C4-2B (cell line): ENCODE measurements around the gene TMEM117.

Experiments used
- H3K27ac ChIP-seq: fragments of 450-650 bp; 2 replicates; pipeline ENCODE4 v1.5.1; 2017
- ZFX ChIP-seq: fragments of 450-650 bp; IDR thresholded peaks from 2 replicates; pipeline ENCODE4 v1.6.1; 2017
- TF ChIP-seq, protein P1 (sequence below): fragments of 450-650 bp; conservative IDR thresholded peaks from 2 replicates; pipeline ENCODE4 v1.5.1; 2017; ENCODE audit warnings: mild to moderate bottlenecking

The TMEM117 gene

DNA sequence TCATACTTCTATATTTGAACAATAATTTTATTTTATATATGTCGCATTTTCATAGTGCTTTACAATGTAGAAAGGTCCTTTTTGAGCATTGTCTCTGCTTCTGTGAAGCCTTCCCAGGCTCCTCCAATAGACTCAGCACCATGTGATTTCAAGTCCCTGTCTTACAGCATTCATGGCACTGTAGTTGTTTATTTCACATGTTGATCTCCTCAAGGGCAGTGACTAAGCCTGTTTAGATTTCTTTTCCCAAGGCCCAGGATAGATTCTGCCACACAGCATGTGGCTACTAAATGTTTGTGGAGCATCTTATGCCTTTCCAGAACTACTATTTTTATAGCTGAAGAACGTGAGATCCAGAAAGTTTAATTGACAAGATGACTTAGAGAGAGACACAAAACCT is 391.7 kb downstream of the TMEM117 start:
- H3K27ac ChIP-seq, result no peak overlapping the region
- TF ChIP-seq, protein P1, sequence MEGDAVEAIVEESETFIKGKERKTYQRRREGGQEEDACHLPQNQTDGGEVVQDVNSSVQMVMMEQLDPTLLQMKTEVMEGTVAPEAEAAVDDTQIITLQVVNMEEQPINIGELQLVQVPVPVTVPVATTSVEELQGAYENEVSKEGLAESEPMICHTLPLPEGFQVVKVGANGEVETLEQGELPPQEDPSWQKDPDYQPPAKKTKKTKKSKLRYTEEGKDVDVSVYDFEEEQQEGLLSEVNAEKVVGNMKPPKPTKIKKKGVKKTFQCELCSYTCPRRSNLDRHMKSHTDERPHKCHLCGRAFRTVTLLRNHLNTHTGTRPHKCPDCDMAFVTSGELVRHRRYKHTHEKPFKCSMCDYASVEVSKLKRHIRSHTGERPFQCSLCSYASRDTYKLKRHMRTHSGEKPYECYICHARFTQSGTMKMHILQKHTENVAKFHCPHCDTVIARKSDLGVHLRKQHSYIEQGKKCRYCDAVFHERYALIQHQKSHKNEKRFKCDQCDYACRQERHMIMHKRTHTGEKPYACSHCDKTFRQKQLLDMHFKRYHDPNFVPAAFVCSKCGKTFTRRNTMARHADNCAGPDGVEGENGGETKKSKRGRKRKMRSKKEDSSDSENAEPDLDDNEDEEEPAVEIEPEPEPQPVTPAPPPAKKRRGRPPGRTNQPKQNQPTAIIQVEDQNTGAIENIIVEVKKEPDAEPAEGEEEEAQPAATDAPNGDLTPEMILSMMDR, result no peak
- TF ChIP-seq ZFX, result no peak

GRCh38 chr12:44229846-44230245 is 394.0 kb downstream of the TMEM117 start:
- H3K27ac ChIP-seq, result no peak overlapping the region
- TF ChIP-seq, protein P1, result no peak
- TF ChIP-seq ZFX, result no peak

- TF ChIP-seq, protein P1, result no peak
- TF ChIP-seq ZFX, result no peak
- no peak overlapping the region for H3K27ac ChIP-seq
Measured at GRCh38 chr12:44235674-44236073, 399.8 kb downstream of the TMEM117 start.

- no peak overlapping the region for H3K27ac ChIP-seq
- TF ChIP-seq, protein P1, result no peak
- TF ChIP-seq ZFX, result no peak
Measured at GRCh38 chr12:44240186-44240585, 404.3 kb downstream of the TMEM117 start.

GRCh38 chr12:44245932-44246331 is 410.1 kb downstream of the TMEM117 start:
- H3K27ac ChIP-seq, result no peak overlapping the region
- no peak for TF ChIP-seq ZFX
- TF ChIP-seq, protein P1, result no peak

DNA sequence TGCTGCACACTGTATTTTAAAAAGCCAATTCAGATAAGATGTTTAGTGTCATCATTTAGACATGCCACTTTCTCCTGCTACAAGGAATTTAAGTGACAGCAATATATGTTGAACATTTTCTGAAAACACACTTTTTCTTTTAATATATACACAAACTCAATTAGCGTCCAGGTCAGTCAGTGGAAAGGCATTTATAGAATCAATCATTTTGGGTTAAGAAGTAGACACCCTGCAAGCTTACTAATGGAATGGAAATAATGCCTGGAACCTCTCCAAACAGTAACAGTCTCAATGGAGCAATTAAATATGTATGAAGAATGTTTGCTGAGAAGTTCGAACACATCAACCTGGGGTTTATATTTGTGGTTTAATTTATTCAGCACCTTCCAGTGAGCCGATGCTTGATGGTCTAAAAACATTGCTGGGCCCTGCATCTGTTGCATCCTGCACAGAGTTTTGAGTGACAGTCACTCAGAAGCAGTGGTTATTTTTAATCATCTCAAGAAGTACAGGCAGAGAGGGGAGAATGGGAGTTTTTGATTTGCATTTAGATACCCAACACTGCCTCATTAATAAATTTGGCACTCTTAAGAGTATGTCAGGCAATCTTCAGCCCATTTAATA is 410.7 kb downstream of the TMEM117 start:
- TF ChIP-seq, protein P1, result no peak
- no peak for TF ChIP-seq ZFX
- no peak overlapping the region for H3K27ac ChIP-seq

DNA sequence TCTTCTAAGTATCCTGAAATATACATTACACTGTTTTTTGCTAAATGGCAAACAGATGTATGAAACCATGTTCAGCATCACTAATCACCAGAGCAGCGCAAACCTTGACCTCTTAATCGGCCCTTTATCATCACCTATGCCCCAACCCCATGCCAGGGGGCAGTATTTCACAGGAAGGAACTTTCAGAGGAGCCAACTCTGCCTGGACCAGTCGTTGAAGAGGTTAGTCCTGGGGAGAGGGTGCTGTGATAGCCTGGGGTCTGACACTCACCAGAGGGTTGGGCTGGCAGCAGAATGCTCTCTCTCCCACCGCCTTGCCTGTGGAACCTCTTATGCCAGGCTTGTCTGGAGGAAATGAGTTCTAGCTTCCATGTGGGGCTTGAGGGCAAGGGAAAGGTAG is 411.7 kb downstream of the TMEM117 start:
- TF ChIP-seq, protein P1, result peak; percentile 55
- no peak for TF ChIP-seq ZFX
- H3K27ac ChIP-seq, result no peak overlapping the region
